Body of pancreas (tissue), 4 donors: ENCODE data around the gene APBA1. TPM values are rescaled to one million over a fixed set of nuclear protein-coding genes. Genes with fewer than 3 reads are reported as not detected.

Experiments
- ATAC-seq: fragments of 150-250 bp; one replicate; pipeline ENCODE4 v1.9.1; 2016
- DNase-seq, 4 donors: peaks; one replicate each; pipeline ENCODE4 v3.0.0-alpha.2; 2019
- H3K27ac ChIP-seq, 4 donors: fragments of 200-600 bp; sonication (generic); 1 replicate in 3 of 4; 2 replicates in 1 of 4; pipeline versions ENCODE4 v1.5.1 to v1.6.1; 2016 to 2019; ENCODE audit warnings: mild to moderate bottlenecking in 1 of 4, mixed read lengths in 1 of 4, moderate library complexity in 1 of 4
- H3K27me3 ChIP-seq, 2 donors: fragments of 200-600 bp; sonication (generic); one replicate each; pipeline ENCODE4 v1.6.0; 2016; ENCODE audit warnings: mild to moderate bottlenecking in 1 of 2
- H3K36me3 ChIP-seq, 2 donors: fragments of 200-600 bp; sonication (generic); replicated peaks in 1 of 2; 2 replicates each; pipeline ENCODE4 v1.5.1; 2016; ENCODE audit warnings: low read depth in 2 of 2; ENCODE audit not compliant: insufficient read depth in 1 of 2
- H3K4me1 ChIP-seq: fragments of 200-600 bp; sonication (generic); one replicate; pipeline ENCODE4 v1.6.0; 2016
- H3K4me3 ChIP-seq, 2 donors: fragments of 200-600 bp; sonication (generic); 1 replicate in 1 of 2; 2 replicates in 1 of 2; pipeline ENCODE4 v1.5.1; 2016 to 2019
- H3K9me3 ChIP-seq, 3 donors: fragments of 200-600 bp; sonication (generic); 1 replicate in 2 of 3; 2 replicates in 1 of 3; pipeline ENCODE4 v1.5.1; 2016
- POLR2A ChIP-seq, 3 donors: fragments of 450-650 bp; IDR thresholded peaks; one replicate each; pipeline ENCODE4 v1.6.1; 2016; ENCODE audit warnings: antibody characterized with exemption in 3 of 3, mild to moderate bottlenecking in 2 of 3
- WGBS, 2 donors: methylation state at CpG; one replicate each; pipeline ENCODE4 v1.1.5; 2017; 5-methylcytosine and 5-hydroxymethylcytosine counted together
- intact Hi-C: fragments of 100-400 bp; cut with DNase I; formaldehyde crosslinking; loops from one replicate; pipeline ENCODE4 v1.15.1; 2023
- total RNA-seq, 2 donors: library from RNA; depleted of rRNA; stranded (reverse); fragments of >200 nt; gene quantifications; one replicate each; pipeline ENCODE4 v1.1.0, GENCODE V29; 2016
- TF ChIP-seq, protein P1 (sequence below), 7 experiments: fragments of 450-650 bp in 4 of 7; fragments of 200-600 bp in 3 of 7; sonication (generic) in 3 of 7; IDR thresholded peaks; one replicate each; pipeline ENCODE4 v1.5.1; 2016 to 2019; ENCODE audit warnings: antibody characterized with exemption in 7 of 7

The APBA1 gene
- total RNA-seq, 2 donors from 2014 or later, result 3.3 to 3.6 TPM

DNA sequence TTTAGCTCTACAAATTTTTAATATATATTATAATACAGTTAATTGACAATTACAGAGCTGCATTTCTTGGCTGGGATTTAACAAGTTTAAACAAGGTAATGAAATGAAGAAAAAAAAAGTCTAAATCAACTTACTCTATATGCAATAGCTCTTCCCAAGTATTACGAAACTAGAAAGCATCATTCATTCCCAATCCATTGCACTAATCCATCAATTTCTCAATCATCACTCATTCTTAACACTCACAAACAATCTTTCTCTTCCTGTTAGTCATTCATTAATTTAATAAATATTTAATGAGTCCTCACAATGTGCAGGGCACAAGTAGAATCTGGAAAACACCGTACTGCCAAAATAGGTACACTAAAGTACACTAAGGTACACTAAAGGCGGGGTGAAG lies 42.9 kb upstream of the APBA1 start:
- intact Hi-C loops, result no loop called here
- TF ChIP-seq POLR2A (IDR thresholded peaks at IDR 0.05), result no peak
- TF ChIP-seq, protein P1, sequence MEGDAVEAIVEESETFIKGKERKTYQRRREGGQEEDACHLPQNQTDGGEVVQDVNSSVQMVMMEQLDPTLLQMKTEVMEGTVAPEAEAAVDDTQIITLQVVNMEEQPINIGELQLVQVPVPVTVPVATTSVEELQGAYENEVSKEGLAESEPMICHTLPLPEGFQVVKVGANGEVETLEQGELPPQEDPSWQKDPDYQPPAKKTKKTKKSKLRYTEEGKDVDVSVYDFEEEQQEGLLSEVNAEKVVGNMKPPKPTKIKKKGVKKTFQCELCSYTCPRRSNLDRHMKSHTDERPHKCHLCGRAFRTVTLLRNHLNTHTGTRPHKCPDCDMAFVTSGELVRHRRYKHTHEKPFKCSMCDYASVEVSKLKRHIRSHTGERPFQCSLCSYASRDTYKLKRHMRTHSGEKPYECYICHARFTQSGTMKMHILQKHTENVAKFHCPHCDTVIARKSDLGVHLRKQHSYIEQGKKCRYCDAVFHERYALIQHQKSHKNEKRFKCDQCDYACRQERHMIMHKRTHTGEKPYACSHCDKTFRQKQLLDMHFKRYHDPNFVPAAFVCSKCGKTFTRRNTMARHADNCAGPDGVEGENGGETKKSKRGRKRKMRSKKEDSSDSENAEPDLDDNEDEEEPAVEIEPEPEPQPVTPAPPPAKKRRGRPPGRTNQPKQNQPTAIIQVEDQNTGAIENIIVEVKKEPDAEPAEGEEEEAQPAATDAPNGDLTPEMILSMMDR (IDR thresholded peaks at IDR 0.05), result no peak

DNA sequence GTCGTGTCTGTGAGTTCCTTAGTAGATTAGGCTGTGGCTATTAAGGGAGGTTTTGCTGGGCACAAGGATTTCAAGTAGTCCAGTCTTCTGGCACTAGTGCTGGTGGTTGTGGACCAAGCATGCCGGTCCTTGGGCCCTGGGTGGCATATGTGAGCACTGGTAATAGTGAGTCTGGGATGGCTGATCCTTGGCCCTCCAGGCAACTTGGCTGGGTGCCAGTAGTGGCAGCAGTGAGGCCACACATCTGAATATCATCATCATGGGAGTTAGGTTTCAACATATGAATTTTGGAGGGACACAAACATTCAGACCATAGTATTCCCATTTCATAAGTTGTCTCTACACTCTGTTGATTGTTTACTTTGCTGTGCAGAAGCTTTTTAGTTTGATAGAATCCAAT lies 25.3 kb upstream of the APBA1 start:
- peaks cover 0 to 8% (median 0%) of the 10 kb centered on the region in 3 donors for H3K9me3 ChIP-seq
- H3K4me3 ChIP-seq, result no peak overlapping the region
- ATAC-seq (no peak), DNase-seq (no peak)
- no peaks in the 10 kb centered on the region for H3K27me3 ChIP-seq
- WGBS, 2 donors, result 77 to 87% methylated on average over 2 of the region's 2 CpGs
- no peaks in the 10 kb centered on the region for H3K4me1 ChIP-seq
- H3K27ac ChIP-seq, result no peak overlapping the region
- intact Hi-C loops, result loop anchor here (5.0 kb wide), 1 partner anchor 75 kb away; no protein-coding TSS in a partner anchor
- no peak for TF ChIP-seq POLR2A (IDR thresholded peaks at IDR 0.05)
- H3K36me3 ChIP-seq, result no peaks in the 10 kb centered on the region

More for the DNA sequence above, 42.9 kb upstream of the APBA1 start:
- no peaks in the 10 kb centered on the region for H3K4me1 ChIP-seq
- no peaks in the 10 kb centered on the region for H3K27me3 ChIP-seq
- no peak for ATAC-seq
- peaks cover 0 to 1% of the 10 kb centered on the region in 2 donors for H3K36me3 ChIP-seq
- no peak overlapping the region for H3K4me3 ChIP-seq
- H3K9me3 ChIP-seq, result no peaks in the 10 kb centered on the region
- H3K27ac ChIP-seq, result no peak overlapping the region
- WGBS, 2 donors, result 89 to 90% methylated on average over 3 of the region's 3 CpGs
- no peak for DNase-seq

DNA sequence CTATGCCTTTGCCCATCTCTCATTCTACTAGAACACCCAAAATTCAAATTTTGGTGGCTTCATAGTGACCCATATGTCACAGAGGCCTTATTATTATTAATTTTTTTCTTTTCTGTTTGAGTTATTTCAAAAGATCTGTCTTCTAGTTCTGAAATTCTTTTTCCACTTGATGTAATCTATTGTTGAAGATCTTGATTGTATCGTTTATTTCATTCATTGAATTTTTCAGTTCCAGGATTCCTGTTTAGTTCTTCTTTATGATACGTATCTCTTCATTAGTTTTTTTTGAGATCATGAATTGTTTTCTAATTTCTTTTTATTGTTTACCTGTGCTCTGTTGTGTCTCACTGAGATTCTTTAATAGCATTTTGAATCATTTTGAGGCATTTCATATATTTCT lies 24.6 kb upstream of the APBA1 start:
- intact Hi-C loops, result loop anchor here (5.0 kb wide), 1 partner anchor 75 kb away; no protein-coding TSS in a partner anchor
- no peak for TF ChIP-seq POLR2A (IDR thresholded peaks at IDR 0.05)
- TF ChIP-seq, protein P1 (IDR thresholded peaks at IDR 0.05), result no peak

DNA sequence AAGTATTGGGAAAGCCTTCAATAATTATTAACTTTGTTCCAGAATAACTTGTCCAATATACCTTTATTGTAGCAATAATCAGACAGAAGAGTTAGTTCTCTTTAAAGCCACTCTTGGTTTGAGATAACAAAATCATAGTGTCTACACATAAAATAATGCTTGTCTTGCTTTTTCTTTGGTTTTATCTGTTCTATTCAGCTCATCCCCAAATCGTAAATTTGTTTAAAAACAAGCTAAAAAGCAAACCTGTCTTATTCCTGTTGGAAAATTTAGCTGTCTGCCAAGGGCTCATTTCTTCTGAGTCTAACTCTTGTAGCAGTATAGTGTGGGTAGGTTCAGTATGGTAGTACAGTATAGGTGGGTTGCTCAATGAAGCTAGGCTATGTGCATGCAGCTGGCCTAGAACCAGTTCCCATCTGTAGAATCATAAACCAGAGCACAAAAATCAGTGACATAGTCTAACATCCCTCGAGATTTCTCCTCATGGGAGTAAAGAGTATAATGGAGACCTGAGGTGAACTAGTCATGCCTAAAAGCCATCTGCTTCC lies 17.9 kb upstream of the APBA1 start:
- Histone ChIP-seq H3K36me3 (no peaks in the 10 kb centered on the region), H3K4me1 (no peaks in the 10 kb centered on the region), H3K27me3 (no peaks in the 10 kb centered on the region), H3K27ac (no peak overlapping the region), H3K4me3 (no peak overlapping the region), H3K9me3 (no peaks in the 10 kb centered on the region)
- intact Hi-C loops, result no loop called here
- WGBS, 2 donors, result 35 to 47% methylated on average over 2 of the region's 2 CpGs
- ATAC-seq (no peak), DNase-seq (no peak)
- TF ChIP-seq, protein P1 (IDR thresholded peaks at IDR 0.05), result no peak
- no peak for TF ChIP-seq POLR2A (IDR thresholded peaks at IDR 0.05)

More for the DNA sequence above, 24.6 kb upstream of the APBA1 start:
- Histone ChIP-seq H3K4me1 (no peaks in the 10 kb centered on the region), H3K9me3 (peaks cover 0 to 8% (median 0%) of the 10 kb centered on the region in 3 donors), H3K27ac (no peak overlapping the region), H3K27me3 (no peaks in the 10 kb centered on the region), H3K36me3 (no peaks in the 10 kb centered on the region), H3K4me3 (no peak overlapping the region)
- ATAC-seq (no peak), DNase-seq (no peak)
- WGBS, 2 donors, result 83 to 91% methylated on average over 2 of the region's 2 CpGs

DNA sequence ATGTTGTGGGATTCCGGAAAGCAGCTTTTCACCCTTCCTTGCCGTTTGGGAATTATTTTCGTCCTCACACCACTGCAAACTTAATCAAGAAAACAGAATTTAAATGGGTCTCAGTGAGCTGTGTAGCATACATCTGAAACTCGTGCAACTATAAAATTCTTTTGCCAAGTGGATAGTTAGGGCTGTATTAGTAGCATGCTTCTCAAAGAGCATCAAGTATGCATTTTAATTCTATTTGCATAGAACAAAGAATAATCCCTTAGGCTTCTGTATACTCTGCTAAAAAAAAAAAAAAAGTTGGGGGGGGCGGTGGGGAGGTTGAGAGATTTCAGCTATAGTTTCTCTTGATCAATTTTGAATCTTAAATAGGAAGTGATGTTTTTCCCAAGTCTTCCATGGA lies 11.8 kb upstream of the APBA1 start:
- Histone ChIP-seq H3K27me3 (no peaks in the 10 kb centered on the region), H3K4me3 (no peak overlapping the region), H3K27ac (no peak overlapping the region), H3K4me1 (no peaks in the 10 kb centered on the region), H3K9me3 (no peaks in the 10 kb centered on the region), H3K36me3 (no peaks in the 10 kb centered on the region)
- ATAC-seq (no peak), DNase-seq (no peak)
- intact Hi-C loops, result no loop called here
- WGBS, 2 donors, result 65 to 70% methylated on average over 5 of the region's 5 CpGs
- TF ChIP-seq POLR2A (IDR thresholded peaks at IDR 0.05), result no peak
- TF ChIP-seq, protein P1 (IDR thresholded peaks at IDR 0.05), result no peak
